Coronary artery (tissue), 2 donors: ENCODE data around the gene GMDS.

Experiments
- DNase-seq: peaks from one replicate; pipeline ENCODE4 v3.0.0-alpha.2; 2017; ENCODE audit warnings: low spot score
- H3K27ac ChIP-seq, 2 donors: fragments of 200-600 bp; sonication (generic); one replicate each; pipeline ENCODE4 v1.5.1; 2016 to 2019
- H3K4me3 ChIP-seq: fragments of 200-600 bp; sonication (generic); 2 replicates; pipeline ENCODE4 v1.5.1; 2016; ENCODE audit warnings: mild to moderate bottlenecking, moderate library complexity
- CTCF ChIP-seq: fragments of 200-600 bp; sonication (generic); IDR thresholded peaks from one replicate; pipeline ENCODE4 v1.5.1; 2019; ENCODE audit warnings: antibody characterized with exemption

Gene GMDS

GRCh38 chr6:1716868-1717267 is 528.5 kb downstream of the GMDS start:
- DNase-seq = no peak
- TF ChIP-seq CTCF = no peak
- no peak overlapping the region for H3K27ac ChIP-seq
- H3K4me3 ChIP-seq = no peak overlapping the region

GRCh38 chr6:1716396-1716795 is 529.0 kb downstream of the GMDS start:
- no peak for DNase-seq
- Histone ChIP-seq H3K4me3 (no peak overlapping the region), H3K27ac (no peak overlapping the region)
- no peak for TF ChIP-seq CTCF

- Histone ChIP-seq H3K4me3 (no peak overlapping the region), H3K27ac (no peak overlapping the region)
- DNase-seq = no peak
- TF ChIP-seq CTCF = no peak
Measured at GRCh38 chr6:1715336-1715735, 530.1 kb downstream of the GMDS start.

- no peak overlapping the region for H3K27ac ChIP-seq
- H3K4me3 ChIP-seq = no peak overlapping the region
- DNase-seq = no peak
- TF ChIP-seq CTCF = no peak
Measured at GRCh38 chr6:1714654-1715053, 530.8 kb downstream of the GMDS start.

- no peak overlapping the region for H3K27ac ChIP-seq
- H3K4me3 ChIP-seq = no peak overlapping the region
- DNase-seq = no peak
- TF ChIP-seq CTCF = no peak
Measured at GRCh38 chr6:1713016-1713600, 532.3 kb downstream of the GMDS start.

GRCh38 chr6:1712451-1712850 is 533.0 kb downstream of the GMDS start:
- no peak for TF ChIP-seq CTCF
- no peak for DNase-seq
- Histone ChIP-seq H3K27ac (no peak overlapping the region), H3K4me3 (no peak overlapping the region)

- Histone ChIP-seq H3K4me3 (no peak overlapping the region), H3K27ac (no peak overlapping the region)
- TF ChIP-seq CTCF = no peak
- DNase-seq = no peak
Measured at GRCh38 chr6:1711136-1711535, 534.3 kb downstream of the GMDS start.
